ENCODE data around the gene NOA1. TPM values are rescaled to one million over a fixed set of nuclear protein-coding genes. Genes with fewer than 3 reads are reported as not detected.
"Not testable (repeated sequence)": the region's sequence is repeated elsewhere in the genome, so short reads cannot be mapped to it uniquely, and the experiment has no call there.

The NOA1 gene
- total RNA-seq, 3 donors from 2014 or later, result 23.3 to 25.0 (median 24.3) TPM

DNA sequence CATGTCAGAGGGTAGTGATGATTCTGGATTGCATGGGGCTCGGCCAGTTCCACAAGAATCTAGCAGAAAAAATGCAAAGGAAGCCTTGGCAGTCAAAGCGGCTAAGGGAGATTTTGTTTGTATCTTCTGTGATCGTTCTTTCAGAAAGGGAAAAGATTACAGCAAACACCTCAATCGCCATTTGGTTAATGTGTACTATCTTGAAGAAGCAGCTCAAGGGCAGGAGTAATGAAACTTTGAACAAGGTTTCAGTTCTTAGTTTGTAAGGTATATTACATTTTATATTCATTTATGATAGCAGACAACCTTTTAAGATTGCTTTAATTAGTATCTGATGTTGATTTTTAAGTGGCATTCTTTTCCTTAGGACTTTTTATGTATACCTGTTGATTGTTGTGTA, 45.5 kb downstream of the NOA1 start:
- H3K9me3 Mint-ChIP-seq, result no peaks in the 10 kb centered on the region
- H3K4me3 Mint-ChIP-seq, result no peak overlapping the region
- ATAC-seq, result no peak
- H3K27me3 Mint-ChIP-seq (ENCODE audit: low read depth), result no peaks in the 10 kb centered on the region
- DNase-seq, result no peak
- peaks cover 34% of the 10 kb centered on the region for H3K36me3 Mint-ChIP-seq (ENCODE audit: insufficient read depth)
- peaks cover 30% of the 10 kb centered on the region for H3K4me1 Mint-ChIP-seq (ENCODE audit: low read depth)

DNA sequence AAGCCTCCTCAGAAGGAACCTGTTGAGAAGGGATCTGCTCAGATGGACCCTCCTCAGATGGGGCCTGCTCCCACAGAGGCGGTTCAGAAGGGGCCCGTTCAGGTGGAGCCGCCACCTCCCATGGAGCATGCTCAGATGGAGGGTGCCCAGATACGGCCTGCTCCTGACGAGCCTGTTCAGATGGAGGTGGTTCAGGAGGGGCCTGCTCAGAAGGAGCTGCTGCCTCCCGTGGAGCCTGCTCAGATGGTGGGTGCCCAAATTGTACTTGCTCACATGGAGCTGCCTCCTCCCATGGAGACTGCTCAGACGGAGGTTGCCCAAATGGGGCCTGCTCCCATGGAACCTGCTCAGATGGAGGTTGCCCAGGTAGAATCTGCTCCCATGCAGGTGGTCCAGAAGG, 46.8 kb downstream of the NOA1 start:
- Mint-ChIP-seq H3K36me3 (ENCODE audit: insufficient read depth) (peaks cover 33% of the 10 kb centered on the region), H3K4me3 (no peak overlapping the region), H3K27me3 (ENCODE audit: low read depth) (no peaks in the 10 kb centered on the region), H3K9me3 (no peaks in the 10 kb centered on the region), H3K4me1 (ENCODE audit: low read depth) (peaks cover 30% of the 10 kb centered on the region)
- ATAC-seq (no peak), DNase-seq (no peak)

DNA sequence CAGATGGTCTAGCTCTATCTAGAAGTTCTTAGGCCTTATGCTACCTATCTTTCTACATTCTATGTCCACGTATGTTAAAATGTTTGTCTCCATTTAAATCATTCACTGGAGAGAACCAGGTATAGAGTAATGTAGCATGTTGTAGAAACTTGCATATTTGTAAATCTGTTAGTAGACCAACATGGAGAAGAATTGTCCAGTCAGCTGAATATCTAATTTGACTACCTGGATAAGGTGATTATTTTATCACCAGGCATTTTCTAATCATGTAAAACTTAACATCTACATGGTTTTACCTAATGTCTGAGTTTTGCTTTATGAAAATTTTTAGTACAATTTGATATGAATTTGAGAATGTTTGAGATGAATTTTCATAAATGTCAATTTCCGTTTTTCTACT, 50.2 kb downstream of the NOA1 start:
- H3K9me3 Mint-ChIP-seq, result no peaks in the 10 kb centered on the region
- no peaks in the 10 kb centered on the region for H3K27me3 Mint-ChIP-seq (ENCODE audit: low read depth)
- ATAC-seq (no peak), DNase-seq (no peak)
- H3K4me3 Mint-ChIP-seq, result no peak overlapping the region
- H3K4me1 Mint-ChIP-seq (ENCODE audit: low read depth), result peaks cover 20% of the 10 kb centered on the region
- H3K36me3 Mint-ChIP-seq (ENCODE audit: insufficient read depth), result peaks cover 43% of the 10 kb centered on the region

DNA sequence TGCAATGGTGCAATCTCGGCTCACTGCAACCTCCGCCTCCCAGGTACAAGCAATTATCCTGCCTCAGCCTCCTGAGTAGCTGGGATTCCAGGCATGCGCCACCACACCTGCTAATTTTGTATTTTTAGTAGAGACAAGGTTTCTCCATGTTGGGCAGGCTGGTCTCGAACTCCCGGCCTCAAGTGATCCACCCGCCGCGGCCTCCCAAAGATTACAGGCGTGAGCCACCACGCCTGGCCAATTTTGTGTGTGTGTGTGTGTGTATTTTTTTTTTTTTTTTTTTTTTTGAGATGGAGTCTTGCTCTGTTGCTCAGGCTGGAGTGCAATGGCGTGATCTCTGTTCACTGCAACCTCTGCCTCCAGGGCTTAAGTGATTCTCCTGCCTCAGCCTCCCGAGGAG, 62.4 kb downstream of the NOA1 start:
- not testable (repeated sequence) for H3K9me3 Mint-ChIP-seq; H3K4me3 Mint-ChIP-seq; DNase-seq; ATAC-seq; H3K27me3 Mint-ChIP-seq (ENCODE audit: low read depth)
- peaks cover 10% of the 10 kb centered on the region for H3K36me3 Mint-ChIP-seq (ENCODE audit: insufficient read depth)
- H3K4me1 Mint-ChIP-seq (ENCODE audit: low read depth), result peaks cover 62% of the 10 kb centered on the region

DNA sequence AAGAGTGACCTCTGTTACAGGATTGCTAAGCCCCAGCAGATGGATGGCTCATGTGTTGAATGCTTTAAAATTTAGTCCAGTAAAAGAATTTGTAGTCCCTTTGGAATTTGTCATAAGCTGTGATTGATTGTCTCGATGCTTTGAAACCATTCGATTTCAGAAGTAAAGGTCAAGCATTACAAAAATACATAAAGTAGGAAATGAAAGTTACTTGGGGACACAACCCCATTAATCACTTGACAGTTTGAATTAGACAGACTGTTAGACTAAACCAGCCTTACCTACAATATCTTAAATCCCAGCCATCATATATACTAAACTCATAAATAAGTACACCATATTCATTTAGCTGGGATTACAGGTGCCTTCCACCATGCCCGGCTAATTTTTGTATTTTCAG, 63.1 kb downstream of the NOA1 start:
- H3K36me3 Mint-ChIP-seq (ENCODE audit: insufficient read depth), result peaks cover 11% of the 10 kb centered on the region

More for the DNA sequence above, 63.1 kb downstream of the NOA1 start:
- no peak overlapping the region for H3K4me3 Mint-ChIP-seq
- H3K27me3 Mint-ChIP-seq (ENCODE audit: low read depth), result no peaks in the 10 kb centered on the region
- ATAC-seq, result no peak
- no peaks in the 10 kb centered on the region for H3K9me3 Mint-ChIP-seq
- peaks cover 65% of the 10 kb centered on the region for H3K4me1 Mint-ChIP-seq (ENCODE audit: low read depth)
- DNase-seq, result no peak

Other genes starting within 250 kb of the NOA1 start
- gene SPINK2, start 155.9 kb downstream of the NOA1 start, total RNA-seq, result under 1 TPM in 1 of 3 donors, not detected in 2; 0.35 TPM
- gene REST, start 69.7 kb downstream of the NOA1 start, total RNA-seq, result 10 to 100 TPM; 36.0 to 43.4 (median 41.4) TPM
- 100 to 1,000 TPM; 129 to 136 (median 130) TPM for gene POLR2B, start 1.3 kb upstream of the NOA1 start, total RNA-seq
- gene IGFBP7, start 132.8 kb upstream of the NOA1 start, total RNA-seq, result under 1 TPM; 0.56 to 0.73 (median 0.63) TPM